ENCODE results near the gene NAA25. TPM values are rescaled to one million over a fixed set of nuclear protein-coding genes. Genes with fewer than 3 reads are reported as not detected.

The NAA25 gene
- total and polyA plus RNA-seq, 9 of the 15 experiments (the other 6 are each of a cell fraction or from before 2014, with no cell fraction given), result 26.6 to 59.6 (median 48.9) TPM

DNA sequence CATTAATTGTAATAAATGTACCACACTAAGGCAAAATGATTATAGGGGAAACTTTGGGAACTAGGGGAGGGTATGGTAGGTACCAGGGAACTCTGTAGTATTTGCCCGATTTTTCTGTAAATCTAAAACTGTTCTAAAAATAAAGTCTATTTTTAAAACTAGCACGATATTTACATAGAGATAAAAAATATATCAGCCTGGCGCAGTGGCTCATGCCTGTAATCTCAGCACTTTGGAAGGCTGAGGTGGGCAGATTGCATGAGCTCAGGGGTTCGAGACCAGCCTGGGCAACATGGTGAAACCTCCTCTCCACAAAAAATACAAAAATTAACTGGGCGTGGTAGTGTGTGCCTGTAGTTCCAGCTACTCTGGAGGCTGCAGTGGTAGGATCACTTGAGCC lies 128.0 kb downstream of the NAA25 start (continued):
- TF ChIP-seq, protein P1, sequence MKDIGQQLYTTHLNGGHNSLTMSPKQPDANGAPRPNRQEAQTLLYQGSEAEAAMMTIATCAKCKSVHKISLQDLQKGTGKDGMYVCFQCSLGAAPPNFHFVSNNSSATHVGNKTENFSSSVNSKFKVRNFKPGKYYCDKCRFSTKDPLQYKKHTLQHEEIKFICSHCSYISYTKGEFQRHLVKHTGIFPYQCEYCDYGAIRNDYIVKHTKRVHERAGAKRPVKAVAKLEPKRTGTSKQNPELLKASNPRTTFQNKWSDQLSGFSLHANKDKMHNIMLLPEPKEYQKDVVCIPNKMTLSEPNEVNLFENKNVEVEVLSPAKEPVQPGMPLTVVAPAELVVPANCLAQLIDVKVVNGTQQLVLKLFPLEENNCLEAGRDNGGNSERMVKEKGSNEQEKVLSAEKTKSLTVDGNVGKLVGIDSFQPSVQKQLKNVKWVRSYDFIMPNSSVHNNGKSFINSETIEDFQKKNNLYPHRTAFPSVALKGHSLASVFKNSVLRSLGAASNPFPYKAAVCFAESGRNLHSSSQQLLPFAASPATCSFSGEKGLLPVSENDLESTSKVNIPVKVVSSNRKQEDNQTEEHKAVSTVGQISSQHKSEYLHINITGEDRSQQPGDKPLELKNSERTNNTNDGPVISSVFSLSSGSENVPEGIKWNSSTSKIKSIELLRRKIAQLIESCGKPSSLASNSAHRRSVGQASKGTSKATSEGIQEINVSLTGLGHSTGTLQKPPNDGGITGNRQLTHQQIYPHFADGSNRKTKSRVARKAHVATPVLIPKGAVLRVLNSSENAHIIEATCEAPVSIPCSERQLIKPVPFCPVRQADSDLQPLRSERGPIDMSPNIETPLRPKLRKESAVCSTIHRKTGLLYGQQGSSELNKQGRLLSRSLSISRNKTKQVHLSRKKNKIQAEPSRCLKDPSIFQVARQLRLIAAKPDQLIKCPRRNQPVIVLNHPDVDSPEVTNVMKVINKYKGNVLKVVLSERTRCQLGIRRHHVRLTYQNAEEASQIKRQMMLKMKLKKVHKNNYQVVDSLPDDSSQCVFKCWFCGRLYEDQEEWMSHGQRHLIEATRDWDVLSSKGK (CRISPR knock-in tag; IDR thresholded peaks at IDR 0.05), result no peak
- TF ChIP-seq, protein P2, sequence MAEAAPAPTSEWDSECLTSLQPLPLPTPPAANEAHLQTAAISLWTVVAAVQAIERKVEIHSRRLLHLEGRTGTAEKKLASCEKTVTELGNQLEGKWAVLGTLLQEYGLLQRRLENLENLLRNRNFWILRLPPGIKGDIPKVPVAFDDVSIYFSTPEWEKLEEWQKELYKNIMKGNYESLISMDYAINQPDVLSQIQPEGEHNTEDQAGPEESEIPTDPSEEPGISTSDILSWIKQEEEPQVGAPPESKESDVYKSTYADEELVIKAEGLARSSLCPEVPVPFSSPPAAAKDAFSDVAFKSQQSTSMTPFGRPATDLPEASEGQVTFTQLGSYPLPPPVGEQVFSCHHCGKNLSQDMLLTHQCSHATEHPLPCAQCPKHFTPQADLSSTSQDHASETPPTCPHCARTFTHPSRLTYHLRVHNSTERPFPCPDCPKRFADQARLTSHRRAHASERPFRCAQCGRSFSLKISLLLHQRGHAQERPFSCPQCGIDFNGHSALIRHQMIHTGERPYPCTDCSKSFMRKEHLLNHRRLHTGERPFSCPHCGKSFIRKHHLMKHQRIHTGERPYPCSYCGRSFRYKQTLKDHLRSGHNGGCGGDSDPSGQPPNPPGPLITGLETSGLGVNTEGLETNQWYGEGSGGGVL (CRISPR knock-in tag; IDR thresholded peaks at IDR 0.05), result no peak
- TF ChIP-seq, protein P3, sequence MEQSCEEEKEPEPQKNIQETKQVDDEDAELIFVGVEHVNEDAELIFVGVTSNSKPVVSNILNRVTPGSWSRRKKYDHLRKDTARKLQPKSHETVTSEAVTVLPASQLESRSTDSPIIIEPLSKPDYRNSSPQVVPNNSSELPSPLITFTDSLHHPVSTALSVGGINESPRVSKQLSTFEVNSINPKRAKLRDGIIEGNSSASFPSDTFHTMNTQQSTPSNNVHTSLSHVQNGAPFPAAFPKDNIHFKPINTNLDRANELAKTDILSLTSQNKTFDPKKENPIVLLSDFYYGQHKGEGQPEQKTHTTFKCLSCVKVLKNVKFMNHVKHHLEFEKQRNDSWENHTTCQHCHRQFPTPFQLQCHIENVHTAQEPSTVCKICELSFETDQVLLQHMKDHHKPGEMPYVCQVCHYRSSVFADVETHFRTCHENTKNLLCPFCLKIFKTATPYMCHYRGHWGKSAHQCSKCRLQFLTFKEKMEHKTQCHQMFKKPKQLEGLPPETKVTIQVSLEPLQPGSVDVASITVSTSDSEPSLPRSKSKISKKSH (CRISPR knock-in tag; IDR thresholded peaks at IDR 0.05), result no peak
- no peak for TF ChIP-seq ZNF354B (CRISPR knock-in tag; IDR thresholded peaks at IDR 0.05)
- TF ChIP-seq STAG1 (CRISPR knock-in tag; IDR thresholded peaks at IDR 0.05; ENCODE audit: borderline replicate concordance), result no peak
- 0 out of 2 replicates have a peak, but pooled peaks have one; percentile 35 for TF ChIP-seq NCOR1 (IDR thresholded peaks at IDR 0.05)
- TF ChIP-seq, protein P4, sequence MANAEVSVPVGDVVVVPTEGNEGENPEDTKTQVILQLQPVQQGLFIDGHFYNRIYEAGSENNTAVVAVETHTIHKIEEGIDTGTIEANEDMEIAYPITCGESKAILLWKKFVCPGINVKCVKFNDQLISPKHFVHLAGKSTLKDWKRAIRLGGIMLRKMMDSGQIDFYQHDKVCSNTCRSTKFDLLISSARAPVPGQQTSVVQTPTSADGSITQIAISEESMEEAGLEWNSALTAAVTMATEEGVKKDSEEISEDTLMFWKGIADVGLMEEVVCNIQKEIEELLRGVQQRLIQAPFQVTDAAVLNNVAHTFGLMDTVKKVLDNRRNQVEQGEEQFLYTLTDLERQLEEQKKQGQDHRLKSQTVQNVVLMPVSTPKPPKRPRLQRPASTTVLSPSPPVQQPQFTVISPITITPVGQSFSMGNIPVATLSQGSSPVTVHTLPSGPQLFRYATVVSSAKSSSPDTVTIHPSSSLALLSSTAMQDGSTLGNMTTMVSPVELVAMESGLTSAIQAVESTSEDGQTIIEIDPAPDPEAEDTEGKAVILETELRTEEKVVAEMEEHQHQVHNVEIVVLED (CRISPR knock-in tag; IDR thresholded peaks at IDR 0.05), result no peak
- TF ChIP-seq KDM1A (IDR thresholded peaks at IDR 0.05), result peak; percentile 23 to 50; a peak in 2 of 4 replicates
- TF ChIP-seq CBFA2T3 (IDR thresholded peaks at IDR 0.05), result peak; percentile 65
